Dermis microvascular lymphatic vessel endothelial cell (primary cell): ENCODE data around the gene IL16. TPM values are rescaled to one million over a fixed set of nuclear protein-coding genes. Genes with fewer than 3 reads are reported as not detected.
A peak's percentile ranks its signal among the peaks of the same experiment; 100 is the strongest.

Experiments
- DNase-seq, 2 donors: peaks; one replicate each; pipeline versions ENCODE4 v3.0.0 to v3.0.0-alpha.2; 2010; ENCODE audit warnings: low read depth in 2 of 2
- total RNA-seq: library from RNA; depleted of rRNA; stranded (reverse); fragments of >200 nt; gene quantifications from 2 replicates; pipeline ENCODE4 v1.2.1, GENCODE V29; 2014

Gene IL16
- total RNA-seq, 1 donor from 2014 or later, result 2.4 TPM

GRCh38 chr15:81292523-81293001 lies 95.9 kb downstream of the IL16 start:
- no peak for DNase-seq

GRCh38 chr15:81293728-81294515 lies 97.2 kb downstream of the IL16 start:
- DNase-seq, result no peak

DNA sequence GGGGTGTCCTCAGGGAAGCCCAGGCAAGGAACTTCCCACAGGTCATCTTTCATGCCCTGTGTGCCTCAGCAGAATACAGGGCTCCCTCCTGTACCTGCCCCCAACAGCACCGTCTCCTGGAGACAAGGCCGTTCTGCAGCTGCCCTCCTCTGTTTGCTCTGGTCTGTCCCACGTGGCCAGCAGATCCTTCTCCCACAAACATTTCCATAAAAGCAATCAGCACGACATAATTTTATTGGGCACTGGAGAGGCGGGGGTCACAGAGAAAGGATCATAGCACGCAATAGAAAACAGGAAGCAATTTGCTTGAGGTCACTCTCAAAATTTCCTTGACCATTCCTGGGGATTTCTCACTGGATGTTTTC lies 97.8 kb downstream of the IL16 start:
- DNase-seq, result no peak

DNA sequence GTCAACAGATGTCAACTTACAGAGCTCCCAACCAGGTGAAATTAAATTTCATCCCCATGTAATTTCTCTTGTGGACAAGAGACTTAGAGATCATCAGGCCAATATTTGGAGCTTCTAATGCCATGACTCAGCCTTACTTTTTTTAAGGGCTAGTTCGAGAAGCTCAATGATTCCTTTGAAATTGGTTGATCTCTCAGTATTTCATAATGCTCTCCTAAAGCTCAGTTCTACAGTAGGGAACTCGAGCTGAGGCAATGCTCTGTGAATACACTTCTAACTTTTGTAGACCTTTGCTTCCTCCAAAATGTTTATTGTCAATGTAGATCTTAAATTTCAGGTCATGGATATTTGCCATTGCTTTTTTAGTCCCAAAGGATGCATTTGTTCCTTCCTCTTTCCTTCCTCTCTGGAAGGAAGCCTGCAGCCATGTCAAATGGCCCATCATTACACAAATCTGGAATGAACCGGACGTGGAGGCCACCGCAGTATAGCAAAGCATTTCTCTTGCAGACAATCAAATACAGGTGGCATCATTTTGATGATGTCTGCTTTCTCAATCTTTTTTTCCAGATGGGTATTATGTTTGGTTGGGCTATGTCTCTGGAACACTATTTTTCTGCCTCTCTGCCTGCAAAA lies 98.9 kb downstream of the IL16 start:
- DNase-seq, result no peak

GRCh38 chr15:81296186-81296585 lies 99.5 kb downstream of the IL16 start:
- no peak for DNase-seq

DNA sequence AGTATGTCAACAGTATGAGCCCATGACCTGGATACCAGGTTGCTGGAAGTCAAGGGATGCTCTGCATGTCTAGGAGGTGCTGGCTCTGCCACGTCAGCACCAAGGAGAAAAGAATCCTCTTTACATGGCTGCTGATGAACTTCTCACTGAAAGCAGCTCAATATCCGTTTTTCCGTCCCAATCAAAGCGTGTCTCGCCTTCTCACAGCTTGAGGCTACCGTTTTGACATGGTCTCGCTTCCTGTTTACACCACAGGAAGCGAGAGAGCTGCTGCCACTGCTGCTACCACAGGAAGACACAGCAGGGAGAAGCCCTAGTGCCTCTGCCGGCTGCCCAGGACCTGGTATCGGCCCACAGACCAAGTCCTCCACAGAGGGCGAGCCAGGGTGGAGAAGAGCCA lies 100.0 kb downstream of the IL16 start:
- peak; percentile 29 to 60 for DNase-seq

DNA sequence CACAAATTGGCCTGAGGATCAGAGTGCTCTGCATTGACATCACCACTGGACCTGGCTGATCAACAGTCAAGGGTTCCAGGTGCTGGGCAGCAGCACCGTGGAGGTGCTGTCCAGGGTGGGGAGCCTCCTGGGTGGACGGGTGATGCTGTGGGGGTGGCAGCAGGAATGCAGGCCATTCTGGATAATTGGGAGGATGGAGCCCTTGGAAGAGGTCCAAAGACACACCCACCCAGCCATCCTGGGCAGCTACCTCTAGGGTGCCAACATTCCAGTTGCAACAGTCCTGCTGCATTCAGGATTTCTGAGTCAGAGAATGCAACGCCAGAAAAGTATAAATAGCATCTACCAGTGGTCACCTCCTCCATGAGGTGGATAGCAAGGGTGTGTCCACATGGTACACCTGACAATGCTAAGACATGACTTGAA lies 100.5 kb downstream of the IL16 start:
- DNase-seq, result peak in 1 of 2 donors; percentile 14

DNA sequence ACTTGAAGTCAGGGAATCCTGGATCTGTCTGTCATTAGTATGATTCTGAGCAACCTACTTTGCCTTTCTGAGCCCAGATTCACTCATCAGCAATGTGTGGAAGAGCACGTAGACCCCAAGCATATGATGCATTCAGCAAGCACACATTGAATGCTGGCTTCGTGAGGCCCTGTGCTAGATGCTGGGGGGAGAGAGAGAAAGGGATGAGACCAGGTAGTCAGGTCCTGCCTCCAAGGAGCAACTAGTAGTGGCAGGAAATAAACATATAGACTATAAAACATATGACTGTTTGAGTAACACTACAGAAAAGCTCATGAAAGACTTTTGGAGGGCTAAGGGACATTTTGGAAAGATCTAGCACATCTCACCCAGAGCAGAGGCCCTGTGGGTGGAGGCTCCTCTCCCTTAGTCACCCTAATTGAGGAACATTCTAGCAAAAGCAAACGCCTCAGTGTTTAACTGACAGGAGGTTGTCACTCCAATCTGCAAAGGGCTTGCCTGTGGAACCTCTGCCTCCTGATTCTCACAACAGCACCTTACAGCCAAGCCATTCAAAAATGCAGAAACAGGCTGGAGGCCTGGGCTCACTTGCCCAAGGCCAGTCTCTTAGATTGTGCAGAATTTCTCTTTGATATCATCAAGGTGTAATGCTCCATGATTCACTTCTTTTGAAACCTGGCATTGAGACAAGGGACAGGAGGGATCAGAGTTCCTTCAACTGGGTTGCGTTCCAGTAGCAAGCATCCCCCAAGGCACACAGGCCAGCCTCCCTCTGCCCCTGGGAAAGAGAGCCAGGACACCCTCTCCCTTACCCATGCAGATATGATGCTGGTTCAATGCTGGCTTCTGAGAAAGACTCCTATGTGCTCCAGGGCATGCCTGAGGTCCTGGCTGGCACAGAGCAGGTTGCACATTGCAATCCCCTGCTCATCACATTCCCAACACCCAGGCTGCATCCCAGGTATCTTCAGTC lies 101.2 kb downstream of the IL16 start:
- DNase-seq, result no peak

- DNase-seq, result no peak
Measured at GRCh38 chr15:81298611-81299010, 101.9 kb downstream of the IL16 start.

GRCh38 chr15:81299156-81299555 lies 102.5 kb downstream of the IL16 start:
- no peak for DNase-seq

GRCh38 chr15:81299630-81300273 lies 103.1 kb downstream of the IL16 start:
- DNase-seq, result no peak

DNA sequence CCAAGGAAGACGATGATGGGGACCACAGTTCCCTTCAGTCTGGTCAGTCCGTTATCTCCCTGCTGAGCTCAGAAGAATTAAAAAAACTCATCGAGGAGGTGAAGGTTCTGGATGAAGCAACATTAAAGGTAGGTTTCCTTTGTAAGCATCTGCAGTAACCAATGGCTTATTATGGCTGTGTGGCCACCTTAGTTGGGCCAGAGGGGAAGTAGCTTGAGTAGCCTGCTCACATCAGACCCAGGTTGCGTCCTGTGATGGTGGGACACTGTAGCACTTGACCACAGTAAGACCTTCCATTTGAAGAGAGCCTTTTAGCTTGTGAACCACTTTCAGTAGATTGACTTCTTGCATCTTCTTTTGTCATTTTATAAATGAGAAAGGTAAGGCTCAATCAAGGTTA lies 104.7 kb downstream of the IL16 start:
- DNase-seq, result no peak

DNA sequence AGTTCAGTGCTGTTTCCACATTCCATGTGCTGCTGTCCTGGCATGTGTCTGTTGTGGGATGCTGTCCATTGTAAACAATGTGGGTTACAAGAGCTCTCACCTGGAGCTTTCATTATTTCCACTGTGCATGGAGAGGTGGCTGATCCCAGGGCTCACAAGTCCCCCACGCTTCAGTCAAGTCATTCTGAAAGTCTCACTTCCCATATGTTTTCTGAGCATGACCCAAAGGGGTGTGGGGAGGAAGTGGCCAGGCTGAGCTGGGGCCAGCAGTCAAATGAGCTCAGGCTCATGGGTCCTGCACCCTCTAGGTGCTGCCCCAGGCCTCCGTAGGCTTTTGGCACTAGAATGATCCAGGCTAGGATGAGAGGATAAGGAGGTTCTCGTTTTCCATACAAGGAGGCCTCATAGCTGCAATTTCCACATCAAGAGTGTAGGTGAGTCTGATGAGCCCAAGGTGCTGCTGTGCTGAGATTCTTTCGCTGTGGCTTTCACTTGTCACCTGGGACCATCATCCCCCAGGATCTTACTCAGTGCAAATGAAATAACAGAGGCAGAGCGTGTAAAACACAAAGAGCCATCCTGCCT lies 105.2 kb downstream of the IL16 start:
- DNase-seq, result no peak

- no peak for DNase-seq
Measured at GRCh38 chr15:81302701-81303109, 106.0 kb downstream of the IL16 start.

DNA sequence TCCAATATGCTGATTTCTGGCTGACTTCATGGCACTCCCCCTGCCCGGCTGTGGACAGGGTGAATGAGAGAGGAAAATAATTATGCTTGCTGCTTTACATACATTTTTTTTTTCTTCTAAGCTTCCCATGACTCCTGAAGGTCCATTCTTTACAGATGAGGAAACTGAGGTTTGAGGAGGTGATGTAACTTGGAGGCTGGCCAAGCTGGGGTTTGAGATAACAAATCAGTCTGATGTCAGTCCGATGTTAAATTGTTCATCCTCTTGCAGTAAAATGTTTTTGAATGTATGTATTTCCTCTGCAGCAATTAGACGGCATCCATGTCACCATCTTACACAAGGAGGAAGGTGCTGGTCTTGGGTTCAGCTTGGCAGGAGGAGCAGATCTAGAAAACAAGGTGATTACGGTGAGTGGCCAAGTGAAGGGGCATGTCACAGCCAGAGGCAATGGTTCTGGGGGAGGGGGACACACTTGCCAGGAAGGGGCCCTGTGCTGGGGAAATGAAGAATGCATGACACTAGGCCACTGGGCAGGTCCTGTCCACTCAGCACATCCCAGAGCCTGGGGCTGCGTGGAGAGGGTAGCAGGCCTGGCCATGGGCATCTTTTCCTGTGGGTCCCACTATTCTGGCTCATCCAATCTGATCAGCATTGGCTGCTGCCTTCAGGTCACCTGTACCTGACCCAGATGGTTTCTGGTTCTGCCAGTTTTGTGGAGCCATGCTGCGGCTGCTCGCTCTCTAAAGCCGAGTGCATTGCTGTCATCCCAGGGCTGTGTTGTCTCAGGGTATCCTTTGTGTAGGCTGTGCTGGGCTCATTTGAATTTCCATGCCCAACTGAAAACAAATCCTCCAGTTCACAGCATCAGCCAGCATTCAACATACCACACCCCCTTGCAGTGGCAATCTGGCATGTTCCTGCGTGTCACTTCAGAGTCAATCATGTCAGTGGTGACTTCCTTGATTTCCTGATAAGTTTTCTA lies 106.9 kb downstream of the IL16 start:
- no peak for DNase-seq

GRCh38 chr15:81304226-81304625 lies 107.5 kb downstream of the IL16 start:
- DNase-seq, result peak in 1 of 2 donors; percentile 23

GRCh38 chr15:81308260-81308659 lies 111.6 kb downstream of the IL16 start:
- no peak for DNase-seq

- no peak for DNase-seq
Measured at GRCh38 chr15:81309647-81310450, 113.2 kb downstream of the IL16 start.

DNA sequence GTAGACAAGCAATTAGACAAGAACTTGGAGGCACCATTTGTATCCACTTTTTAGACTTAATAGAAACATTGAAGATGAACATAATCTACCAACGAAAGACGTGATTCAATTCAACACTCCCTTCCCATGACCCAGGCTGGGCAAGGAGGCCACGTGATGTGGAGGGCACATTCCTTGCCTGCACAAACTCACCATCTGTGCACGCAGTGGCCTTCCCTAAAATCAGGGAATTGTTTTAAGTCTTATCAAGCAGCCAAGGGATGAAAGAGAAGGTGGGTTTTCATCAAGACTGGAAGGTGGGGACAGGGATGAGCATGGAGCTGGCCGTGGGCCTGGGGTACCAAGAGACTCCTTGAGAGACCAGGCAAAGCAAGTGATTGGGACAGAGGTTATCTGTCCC lies 113.8 kb downstream of the IL16 start:
- no peak for DNase-seq
